Osteoblast (primary cell): ENCODE measurements around the gene EMILIN2. TPM values are rescaled to one million over a fixed set of nuclear protein-coding genes. Genes with fewer than 3 reads are reported as not detected.
A peak's percentile ranks its signal among the peaks of the same experiment; 100 is the strongest.

Source experiments
- DNase-seq: peaks from one replicate; pipeline ENCODE4 v3.0.0; 2011; ENCODE audit warnings: low spot score, mixed read lengths; ENCODE audit not compliant: insufficient read length; ENCODE audit errors: missing footprints
- H2AFZ ChIP-seq: 2 replicates; pipeline ENCODE4 v1.6.0; 2011; ENCODE audit warnings: mild to moderate bottlenecking, low read length
- H3K27ac ChIP-seq: 2 replicates; pipeline ENCODE4 v1.5.1; 2011; ENCODE audit warnings: mild to moderate bottlenecking, low read depth, low read length, moderate library complexity
- H3K27me3 ChIP-seq: 2 replicates; pipeline ENCODE4 v1.6.0; 2012; ENCODE audit warnings: mild to moderate bottlenecking, control low read depth, inconsistent platforms, low read length, moderate library complexity; ENCODE audit not compliant: insufficient read depth
- H3K36me3 ChIP-seq: 2 replicates; pipeline ENCODE4 v1.5.1; 2011; ENCODE audit warnings: mild to moderate bottlenecking, low read length, control low read depth, moderate library complexity; ENCODE audit not compliant: insufficient read depth
- H3K4me1 ChIP-seq: 2 replicates; pipeline ENCODE4 v1.5.1; 2011; ENCODE audit warnings: mild to moderate bottlenecking, low read length, control low read depth, moderate library complexity; ENCODE audit not compliant: insufficient read depth
- H3K4me2 ChIP-seq: 2 replicates; pipeline ENCODE4 v1.6.0; 2011; ENCODE audit warnings: mild to moderate bottlenecking, low read length; ENCODE audit not compliant: insufficient read depth
- H3K4me3 ChIP-seq: fragments of 200-600 bp; sonication (generic); 3 replicates; pipeline ENCODE4 v1.5.1; 2012; ENCODE audit warnings: mild to moderate bottlenecking, low read length, inconsistent platforms; ENCODE audit not compliant: insufficient read depth
- H3K79me2 ChIP-seq: 2 replicates; pipeline ENCODE4 v1.6.0; 2012; ENCODE audit warnings: mild to moderate bottlenecking, low read length, control low read depth, inconsistent platforms; ENCODE audit not compliant: insufficient read depth
- H3K9me3 ChIP-seq: 2 replicates; pipeline ENCODE4 v1.5.1; 2011; ENCODE audit warnings: low read depth, low read length, control low read depth
- H4K20me1 ChIP-seq: 2 replicates; pipeline ENCODE4 v1.6.0; 2012; ENCODE audit warnings: mild to moderate bottlenecking, low read length, control low read depth; ENCODE audit not compliant: insufficient read depth
- total RNA-seq: library from RNA; depleted of rRNA; stranded (reverse); fragments of >200 nt; gene quantifications from 2 replicates; pipeline ENCODE4 v1.2.3, GENCODE V29; 2012
- TF ChIP-seq, protein P1 (sequence below): IDR thresholded peaks from 2 replicates; pipeline ENCODE4 v1.5.1; 2011; ENCODE audit warnings: mild to moderate bottlenecking, low read depth, low read length, moderate library complexity; ENCODE audit errors: extremely low read depth

EMILIN2 gene
- total RNA-seq, 1 donor = 4.3 TPM

DNA sequence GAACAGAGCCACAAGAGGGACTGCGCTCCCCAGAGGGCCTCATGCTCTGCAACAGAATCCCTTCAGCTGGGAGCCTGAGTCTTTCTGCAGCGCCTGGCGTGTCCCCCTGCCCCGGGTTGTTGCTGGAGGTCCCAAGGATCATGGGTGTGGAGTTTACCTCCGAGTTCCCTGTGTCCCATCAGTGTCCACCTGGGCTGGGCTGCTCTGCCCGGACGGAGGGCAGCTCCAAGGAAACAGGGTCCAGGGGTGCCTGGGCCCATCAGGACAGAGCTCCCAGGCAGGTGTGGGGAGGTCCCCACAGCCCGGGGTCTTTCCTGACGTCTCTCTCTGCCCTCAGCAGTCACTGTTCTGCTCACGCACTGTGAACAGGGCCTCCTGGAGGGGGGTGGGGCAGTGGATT is 63.5 kb downstream of the EMILIN2 start:
- Histone ChIP-seq H3K36me3 (peaks cover 42% of the 10 kb centered on the region), H3K27ac (no peak overlapping the region), H3K4me3 (no peak overlapping the region), H4K20me1 (peaks cover 4% of the 10 kb centered on the region), H2AFZ (no peak overlapping the region), H3K79me2 (no peaks in the 10 kb centered on the region), H3K27me3 (no peaks in the 10 kb centered on the region), H3K9me3 (no peaks in the 10 kb centered on the region), H3K4me2 (no peak overlapping the region), H3K4me1 (no peaks in the 10 kb centered on the region)
- no peak for DNase-seq
- TF ChIP-seq, protein P1, sequence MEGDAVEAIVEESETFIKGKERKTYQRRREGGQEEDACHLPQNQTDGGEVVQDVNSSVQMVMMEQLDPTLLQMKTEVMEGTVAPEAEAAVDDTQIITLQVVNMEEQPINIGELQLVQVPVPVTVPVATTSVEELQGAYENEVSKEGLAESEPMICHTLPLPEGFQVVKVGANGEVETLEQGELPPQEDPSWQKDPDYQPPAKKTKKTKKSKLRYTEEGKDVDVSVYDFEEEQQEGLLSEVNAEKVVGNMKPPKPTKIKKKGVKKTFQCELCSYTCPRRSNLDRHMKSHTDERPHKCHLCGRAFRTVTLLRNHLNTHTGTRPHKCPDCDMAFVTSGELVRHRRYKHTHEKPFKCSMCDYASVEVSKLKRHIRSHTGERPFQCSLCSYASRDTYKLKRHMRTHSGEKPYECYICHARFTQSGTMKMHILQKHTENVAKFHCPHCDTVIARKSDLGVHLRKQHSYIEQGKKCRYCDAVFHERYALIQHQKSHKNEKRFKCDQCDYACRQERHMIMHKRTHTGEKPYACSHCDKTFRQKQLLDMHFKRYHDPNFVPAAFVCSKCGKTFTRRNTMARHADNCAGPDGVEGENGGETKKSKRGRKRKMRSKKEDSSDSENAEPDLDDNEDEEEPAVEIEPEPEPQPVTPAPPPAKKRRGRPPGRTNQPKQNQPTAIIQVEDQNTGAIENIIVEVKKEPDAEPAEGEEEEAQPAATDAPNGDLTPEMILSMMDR = no peak

DNA sequence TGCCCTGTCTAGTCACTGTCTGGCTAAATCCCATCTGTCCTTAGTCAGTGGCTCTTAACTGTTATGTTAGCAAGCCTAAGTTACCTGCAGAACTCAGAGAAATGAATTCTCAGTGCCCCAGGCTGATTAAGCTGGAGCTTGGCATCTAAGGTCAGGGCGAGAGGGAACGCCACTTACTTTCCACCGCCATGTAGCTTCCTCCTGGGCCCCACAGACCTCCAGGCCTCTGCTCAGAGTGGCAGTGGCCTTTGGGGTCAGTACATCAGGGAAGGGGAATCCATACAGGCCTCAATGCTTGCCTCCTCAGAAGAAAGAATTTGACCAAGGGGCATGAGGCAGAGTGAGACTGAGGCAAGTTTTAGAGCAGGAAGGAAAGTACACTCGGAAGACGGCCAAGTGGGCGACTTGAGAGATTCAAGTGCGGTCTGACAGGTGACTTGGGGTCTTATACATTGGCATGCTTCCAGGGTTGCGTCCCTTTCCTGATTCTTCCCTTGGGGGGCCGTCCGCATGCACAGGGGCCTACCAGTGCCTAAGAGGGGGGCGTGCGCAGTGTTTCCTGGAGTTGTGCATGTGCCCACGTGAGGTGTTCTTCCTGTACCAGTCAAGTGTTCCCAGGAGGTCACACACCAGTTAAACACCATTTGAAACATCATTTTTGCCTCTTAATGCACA is 64.1 kb downstream of the EMILIN2 start:
- Histone ChIP-seq H3K4me3 (no peak overlapping the region), H3K27me3 (no peaks in the 10 kb centered on the region), H3K4me1 (no peaks in the 10 kb centered on the region), H4K20me1 (peaks cover 4% of the 10 kb centered on the region), H3K36me3 (peaks cover 46% of the 10 kb centered on the region), H3K79me2 (no peaks in the 10 kb centered on the region), H3K4me2 (no peak overlapping the region), H3K27ac (no peak overlapping the region), H3K9me3 (no peaks in the 10 kb centered on the region), H2AFZ (no peak overlapping the region)
- peak; percentile 73 for DNase-seq
- TF ChIP-seq, protein P1 = no peak

DNA sequence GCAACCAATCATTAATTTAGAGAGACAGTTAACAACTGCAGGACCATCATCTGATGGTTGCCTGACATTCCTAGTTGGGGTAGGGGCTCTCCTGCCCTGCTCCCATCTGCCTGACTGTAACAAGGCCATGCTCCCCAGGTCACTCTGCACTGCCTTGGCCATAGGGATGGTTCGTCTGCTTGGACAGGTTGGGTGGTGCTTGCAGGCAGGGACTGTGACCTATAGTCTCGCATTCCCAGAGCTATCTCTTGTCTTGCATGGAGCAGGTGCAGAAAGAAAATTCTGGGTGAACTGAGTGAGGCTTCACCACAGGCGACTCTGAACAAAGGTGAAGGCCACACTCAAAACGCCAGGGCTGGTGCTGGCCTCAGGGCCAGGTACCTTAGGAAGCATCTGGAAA is 64.7 kb downstream of the EMILIN2 start:
- peak; percentile 25 for DNase-seq
- TF ChIP-seq, protein P1 = no peak

DNA sequence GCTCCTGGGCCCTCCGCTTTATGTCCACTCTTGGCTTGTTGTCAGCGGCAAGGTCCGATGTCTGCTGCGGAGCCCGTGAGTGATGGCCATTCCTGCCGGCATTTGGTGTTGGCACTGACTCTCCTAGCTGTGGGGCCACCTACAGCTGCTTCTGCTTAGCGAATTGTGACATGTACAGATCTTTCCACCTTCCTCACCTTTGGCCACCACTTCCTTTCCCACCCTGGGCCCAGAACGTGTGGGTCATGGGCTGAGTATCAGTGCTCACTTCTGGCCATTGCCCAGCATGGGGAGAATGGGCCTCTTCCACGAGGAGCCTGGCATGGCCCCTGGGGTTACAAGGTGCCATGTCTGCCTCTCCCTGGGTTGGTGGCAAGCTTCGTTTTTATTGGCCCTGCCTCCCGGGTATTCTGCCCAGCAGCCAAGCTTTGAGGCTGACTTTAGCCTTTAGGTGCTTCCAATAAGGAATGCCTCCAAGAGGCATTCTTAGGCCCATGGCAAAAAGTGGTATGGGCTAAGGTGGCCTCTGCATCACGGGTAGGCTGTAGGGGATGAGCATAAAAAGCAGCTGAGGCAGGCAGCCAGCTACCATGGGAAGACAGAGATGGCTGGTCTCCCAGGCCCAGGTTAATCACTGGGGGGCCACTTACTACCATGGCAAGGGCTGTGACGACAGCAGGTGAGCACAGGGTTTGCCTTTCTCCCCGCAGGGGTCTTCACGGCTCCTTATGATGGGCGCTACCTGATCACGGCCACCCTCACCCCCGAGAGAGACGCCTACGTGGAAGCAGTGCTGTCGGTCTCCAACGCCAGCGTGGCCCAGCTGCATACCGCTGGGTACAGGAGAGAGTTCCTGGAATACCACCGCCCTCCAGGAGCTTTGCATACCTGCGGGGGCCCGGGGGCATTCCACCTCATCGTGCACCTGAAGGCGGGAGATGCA is 65.8 kb downstream of the EMILIN2 start:
- TF ChIP-seq, protein P1 = no peak
- Histone ChIP-seq H3K9me3 (no peaks in the 10 kb centered on the region), H3K4me3 (no peak overlapping the region), H3K36me3 (peaks cover 59% of the 10 kb centered on the region), H2AFZ (no peak overlapping the region), H4K20me1 (peaks cover 4% of the 10 kb centered on the region), H3K4me2 (no peak overlapping the region), H3K27me3 (no peaks in the 10 kb centered on the region), H3K4me1 (no peaks in the 10 kb centered on the region), H3K27ac (no peak overlapping the region), H3K79me2 (no peaks in the 10 kb centered on the region)
- no peak for DNase-seq

More for the DNA sequence above, 64.7 kb downstream of the EMILIN2 start:
- H3K36me3 ChIP-seq = peaks cover 52% of the 10 kb centered on the region
- no peak overlapping the region for H3K4me2 ChIP-seq
- peaks cover 4% of the 10 kb centered on the region for H4K20me1 ChIP-seq
- H3K79me2 ChIP-seq = no peaks in the 10 kb centered on the region
- no peaks in the 10 kb centered on the region for H3K4me1 ChIP-seq
- H3K27me3 ChIP-seq = no peaks in the 10 kb centered on the region
- H3K4me3 ChIP-seq = no peak overlapping the region
- H3K27ac ChIP-seq = no peak overlapping the region
- H3K9me3 ChIP-seq = no peaks in the 10 kb centered on the region
- no peak overlapping the region for H2AFZ ChIP-seq
